Measurements from ENCODE around the gene BPIFB2. TPM values are rescaled to one million over a fixed set of nuclear protein-coding genes. Genes with fewer than 3 reads are reported as not detected.
A peak's percentile ranks its signal among the peaks of the same experiment; 100 is the strongest.

The BPIFB2 gene
- polyA plus RNA-seq, 1 donor from 2014 or later: not detected

DNA sequence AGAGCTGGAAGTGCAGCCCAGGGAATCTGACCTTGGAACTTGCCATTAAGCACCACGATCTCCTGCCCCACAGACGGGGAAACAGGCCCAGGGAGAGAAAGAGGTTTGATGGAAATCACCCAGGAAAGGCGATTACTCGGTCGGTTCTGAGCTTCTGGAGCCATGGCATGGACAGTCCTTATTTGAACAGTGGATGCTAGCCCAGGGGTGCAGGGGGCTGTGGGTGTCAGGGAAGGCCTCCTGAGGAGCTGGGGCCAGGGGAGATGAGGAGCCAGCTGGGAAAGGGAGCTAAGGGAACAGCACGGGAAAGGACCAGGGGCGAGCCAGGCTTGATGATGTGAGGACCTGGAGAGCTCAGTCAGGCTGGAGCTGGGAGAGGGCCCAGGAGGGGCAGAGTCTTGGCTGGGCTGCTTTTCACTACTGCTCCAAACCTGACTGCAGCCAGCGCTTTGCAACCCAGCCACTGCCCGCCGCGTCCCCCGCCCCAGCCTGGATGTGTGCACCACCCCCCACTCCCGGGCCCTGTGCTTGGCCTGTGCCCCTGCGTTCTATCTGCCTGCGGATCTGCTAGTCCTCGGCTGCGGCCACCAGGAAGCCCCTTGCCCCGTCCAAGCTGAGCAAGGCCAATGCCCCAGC, 21.1 kb upstream of the BPIFB2 start:
- Mint-ChIP-seq H3K4me1 (peaks cover 5 to 6% (median 6%) of the 10 kb centered on the region in 3 donors), H3K36me3 (no peaks in the 10 kb centered on the region), H3K9me3 (peaks cover 0 to 3% (median 0%) of the 10 kb centered on the region in 3 donors), H3K27ac (peak overlapping the region in 1 of 3 donors; percentile 65), H3K4me3 (no peak overlapping the region), H3K27me3 (peaks cover 3% of the 10 kb centered on the region)

DNA sequence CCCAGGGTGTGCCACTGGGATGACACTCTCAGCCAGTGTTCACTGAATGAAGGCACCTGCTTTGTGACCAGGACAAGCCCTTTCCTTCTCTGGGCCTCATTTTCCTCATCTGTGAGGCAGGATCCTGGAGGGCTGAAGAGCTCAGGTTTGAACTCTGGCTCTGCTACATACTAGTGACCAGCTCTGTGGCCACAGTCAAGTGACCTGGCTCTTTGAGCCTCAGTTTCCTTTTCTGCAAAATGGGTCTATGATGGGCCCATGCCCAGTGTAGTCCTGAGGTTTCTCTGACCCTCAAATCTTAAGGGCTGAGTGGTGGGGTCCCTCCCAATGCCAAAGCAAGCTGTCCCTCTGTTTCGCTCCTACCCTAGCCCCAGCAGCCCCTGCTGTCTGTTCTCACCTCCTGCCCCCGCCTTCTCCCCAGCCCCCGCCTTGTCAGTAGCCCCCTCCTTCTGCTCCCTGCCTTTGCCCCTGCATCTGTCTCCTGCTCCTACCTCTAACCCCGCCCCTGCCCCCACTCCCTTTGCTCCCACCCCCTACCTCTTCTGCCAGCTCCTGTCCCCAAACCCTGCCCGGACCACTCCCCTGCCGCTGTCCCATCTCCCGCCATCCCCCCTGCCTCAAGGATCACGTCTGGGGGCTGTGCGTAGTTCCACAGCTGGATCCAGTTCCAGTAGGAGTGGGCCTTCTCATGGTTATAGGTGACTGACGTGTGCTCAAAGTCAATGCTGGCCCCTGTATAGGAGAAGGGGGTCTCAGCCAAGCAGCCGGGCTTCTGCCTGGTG, 20.3 kb upstream of the BPIFB2 start:
- Mint-ChIP-seq H3K9me3 (peaks cover 0 to 3% (median 0%) of the 10 kb centered on the region in 3 donors), H3K4me1 (peaks cover 10 to 12% (median 10%) of the 10 kb centered on the region in 3 donors), H3K36me3 (no peaks in the 10 kb centered on the region), H3K27ac (no peak overlapping the region), H3K4me3 (no peak overlapping the region), H3K27me3 (peaks cover 3% of the 10 kb centered on the region)

DNA sequence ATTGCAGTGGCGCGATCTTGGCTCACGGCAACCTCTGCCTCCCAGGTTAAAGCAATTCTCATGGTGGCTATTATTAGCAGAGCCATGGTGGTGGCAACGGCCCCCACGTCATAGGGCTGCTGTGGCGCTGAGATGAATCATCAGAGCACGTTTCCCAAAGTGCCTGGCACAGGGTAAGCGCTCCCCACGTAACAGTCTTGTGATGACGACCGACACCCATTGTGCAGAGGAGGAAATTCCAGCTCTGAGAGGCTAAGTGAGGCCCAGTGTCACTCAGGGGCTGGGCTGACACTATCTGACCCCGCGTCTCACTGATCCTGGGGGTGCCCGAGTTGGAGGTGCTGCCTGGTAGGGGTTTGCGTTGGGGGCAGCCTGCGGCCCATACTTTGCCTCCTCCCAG, 19.5 kb upstream of the BPIFB2 start:
- Mint-ChIP-seq H3K27ac (no peak overlapping the region), H3K4me3 (no peak overlapping the region), H3K36me3 (no peaks in the 10 kb centered on the region), H3K27me3 (peaks cover 4% of the 10 kb centered on the region), H3K9me3 (peaks cover 0 to 3% (median 0%) of the 10 kb centered on the region in 3 donors), H3K4me1 (peaks cover 13 to 18% (median 14%) of the 10 kb centered on the region in 3 donors)

DNA sequence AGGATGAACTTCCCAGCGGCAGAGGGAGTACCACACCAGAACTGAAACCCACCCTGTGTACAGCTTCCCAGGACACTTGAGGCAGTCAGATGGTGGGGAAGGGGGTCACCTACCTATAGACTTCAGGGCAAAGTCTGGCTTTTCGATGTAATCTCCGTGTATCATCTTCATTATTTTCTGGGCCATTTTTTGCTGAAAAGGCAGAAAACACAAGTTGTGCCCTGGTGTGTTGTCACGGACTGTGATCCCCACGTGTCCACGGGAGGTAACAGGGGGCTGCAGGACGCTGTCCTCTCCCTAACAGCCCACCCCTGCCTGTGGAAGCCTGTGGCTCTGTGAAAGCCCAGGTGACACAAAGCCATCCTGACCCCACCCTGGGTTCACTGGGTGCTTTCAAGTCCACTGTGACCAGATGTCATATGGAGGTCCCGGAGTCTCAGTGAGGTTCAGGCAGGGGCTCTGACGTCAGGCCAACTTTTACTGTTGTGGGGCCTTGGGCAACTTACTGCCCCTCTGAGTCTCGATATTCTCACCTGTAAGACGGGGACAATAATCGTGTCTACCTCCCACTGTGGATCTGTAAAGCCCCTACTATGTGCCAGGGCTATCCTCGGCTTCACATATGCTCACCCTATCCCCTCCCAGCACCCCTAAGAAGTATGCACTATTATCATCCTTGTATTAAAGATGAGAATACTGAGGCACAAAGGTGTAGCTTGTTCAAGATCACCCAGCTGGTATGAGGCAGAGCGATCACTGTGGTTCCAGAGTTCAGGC, 17.8 kb upstream of the BPIFB2 start:
- peaks cover 13 to 20% (median 14%) of the 10 kb centered on the region in 3 donors for H3K4me1 Mint-ChIP-seq
- no peaks in the 10 kb centered on the region for H3K36me3 Mint-ChIP-seq
- H3K27ac Mint-ChIP-seq: no peak overlapping the region
- H3K27me3 Mint-ChIP-seq: peaks cover 4% of the 10 kb centered on the region
- peaks cover 0 to 5% (median 1%) of the 10 kb centered on the region in 3 donors for H3K9me3 Mint-ChIP-seq
- H3K4me3 Mint-ChIP-seq: no peak overlapping the region

GRCh38 chr20:32990426-32990825, 17.1 kb upstream of the BPIFB2 start:
- peaks cover 0 to 8% (median 7%) of the 10 kb centered on the region in 3 donors for H3K9me3 Mint-ChIP-seq
- peaks cover 4% of the 10 kb centered on the region for H3K27me3 Mint-ChIP-seq
- H3K36me3 Mint-ChIP-seq: no peaks in the 10 kb centered on the region
- no peak overlapping the region for H3K4me3 Mint-ChIP-seq
- peak overlapping the region in 1 of 3 donors; percentile 35 for H3K27ac Mint-ChIP-seq
- H3K4me1 Mint-ChIP-seq: peaks cover 13 to 20% (median 14%) of the 10 kb centered on the region in 3 donors

- no peaks in the 10 kb centered on the region for H3K36me3 Mint-ChIP-seq
- H3K9me3 Mint-ChIP-seq: peaks cover 0 to 10% (median 9%) of the 10 kb centered on the region in 3 donors
- peaks cover 3% of the 10 kb centered on the region for H3K27me3 Mint-ChIP-seq
- peaks cover 13 to 20% (median 14%) of the 10 kb centered on the region in 3 donors for H3K4me1 Mint-ChIP-seq
- H3K27ac Mint-ChIP-seq: peak overlapping the region in 2 of 3 donors; percentile 17 to 45
- peak overlapping the region in 2 of 4 donors; percentile 35 to 60 for H3K4me3 Mint-ChIP-seq
Measured at GRCh38 chr20:32991383-32991782, 16.1 kb upstream of the BPIFB2 start.

DNA sequence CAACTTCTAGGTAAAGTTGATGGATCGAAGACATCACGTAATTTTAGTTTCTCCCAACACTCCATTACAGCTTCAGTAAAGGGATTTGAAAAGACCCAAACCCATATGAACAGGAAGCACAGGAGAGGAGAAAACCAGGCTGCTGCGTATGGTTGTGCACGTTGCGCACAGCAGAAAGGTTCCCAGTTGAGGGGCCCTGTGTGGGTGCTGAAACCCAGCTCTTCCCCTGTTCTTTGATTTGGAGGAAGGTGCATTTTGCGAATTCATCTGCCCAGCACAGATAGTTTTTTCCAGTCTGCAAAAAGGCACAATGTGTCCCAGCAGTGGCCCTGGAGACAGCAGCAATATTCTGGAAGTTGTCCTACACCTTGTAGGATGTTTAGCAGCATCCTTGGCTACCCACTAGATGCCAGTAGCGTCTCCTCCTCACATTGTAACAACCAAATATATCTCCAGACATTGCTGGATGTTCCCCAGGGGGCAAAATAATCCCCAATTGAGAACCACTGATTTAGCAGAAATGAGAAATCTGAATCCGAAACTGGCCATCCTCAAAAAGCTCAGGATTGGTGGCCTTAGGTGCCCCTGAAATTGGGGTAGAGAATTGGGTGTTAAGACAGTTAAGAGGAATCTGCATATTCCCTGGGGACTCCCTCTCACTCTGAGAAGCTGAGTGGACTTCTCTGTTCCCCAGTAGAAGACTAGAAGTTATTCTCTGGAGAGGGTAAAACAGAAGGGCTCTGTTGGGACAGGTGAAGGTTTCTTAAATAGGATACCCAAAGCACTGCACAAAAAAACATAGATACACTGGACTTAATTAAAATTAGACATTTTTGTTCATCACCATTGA, 15.5 kb upstream of the BPIFB2 start:
- Mint-ChIP-seq H3K27ac (peak overlapping the region in 2 of 3 donors; percentile 17 to 45), H3K36me3 (no peaks in the 10 kb centered on the region), H3K27me3 (peaks cover 3% of the 10 kb centered on the region), H3K9me3 (peaks cover 0 to 10% (median 9%) of the 10 kb centered on the region in 3 donors), H3K4me1 (peaks cover 13 to 25% (median 14%) of the 10 kb centered on the region in 3 donors), H3K4me3 (peak overlapping the region in 2 of 4 donors; percentile 35 to 60)

DNA sequence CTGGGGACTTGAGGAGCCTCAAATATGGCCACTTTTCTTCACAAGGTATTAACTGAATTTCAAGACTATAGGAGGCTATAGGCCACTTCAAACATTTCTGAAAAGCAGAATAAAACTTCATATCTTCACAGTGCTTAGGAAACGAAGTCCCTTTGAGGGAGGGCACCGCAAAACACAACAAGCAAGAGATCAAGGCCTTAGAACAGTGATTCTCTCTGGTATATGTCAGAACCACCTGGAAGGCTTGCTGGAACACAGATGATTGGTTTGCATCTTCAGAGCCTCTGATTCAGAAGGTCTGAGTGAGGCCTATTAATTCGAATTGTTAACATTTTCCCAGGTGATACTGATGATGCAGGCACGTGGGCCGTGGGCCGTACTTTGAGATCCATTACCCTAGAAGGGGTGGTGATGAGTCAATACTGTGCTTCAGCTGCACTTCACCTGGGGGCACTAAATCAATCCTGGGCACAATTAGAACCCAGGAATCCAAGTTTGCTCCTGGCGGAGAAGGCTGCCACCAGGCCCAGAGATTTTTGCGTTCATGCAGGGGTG, 13.9 kb upstream of the BPIFB2 start:
- peaks cover 0 to 10% (median 9%) of the 10 kb centered on the region in 3 donors for H3K9me3 Mint-ChIP-seq
- peaks cover 3% of the 10 kb centered on the region for H3K27me3 Mint-ChIP-seq
- peaks cover 3% of the 10 kb centered on the region for H3K36me3 Mint-ChIP-seq
- no peak overlapping the region for H3K4me3 Mint-ChIP-seq
- peaks cover 13 to 33% (median 20%) of the 10 kb centered on the region in 3 donors for H3K4me1 Mint-ChIP-seq
- no peak overlapping the region for H3K27ac Mint-ChIP-seq

- Mint-ChIP-seq H3K36me3 (peaks cover 3% of the 10 kb centered on the region), H3K27ac (no peak overlapping the region), H3K4me3 (no peak overlapping the region), H3K4me1 (peaks cover 16 to 40% (median 25%) of the 10 kb centered on the region in 3 donors), H3K9me3 (peaks cover 0 to 10% (median 9%) of the 10 kb centered on the region in 3 donors), H3K27me3 (peaks cover 3% of the 10 kb centered on the region)
Measured at GRCh38 chr20:32995802-32996201, 11.7 kb upstream of the BPIFB2 start.

GRCh38 chr20:32997431-32997830, 10.1 kb upstream of the BPIFB2 start:
- H3K36me3 Mint-ChIP-seq: peaks cover 8% of the 10 kb centered on the region
- peaks cover 1% of the 10 kb centered on the region for H3K27me3 Mint-ChIP-seq
- H3K27ac Mint-ChIP-seq: no peak overlapping the region
- H3K4me1 Mint-ChIP-seq: peaks cover 4 to 25% (median 13%) of the 10 kb centered on the region in 3 donors
- H3K4me3 Mint-ChIP-seq: no peak overlapping the region
- H3K9me3 Mint-ChIP-seq: peaks cover 0 to 10% (median 9%) of the 10 kb centered on the region in 3 donors

GRCh38 chr20:32999603-33000250, 7.8 kb upstream of the BPIFB2 start:
- Mint-ChIP-seq H3K27ac (peak overlapping the region in 1 of 3 donors; percentile 60), H3K27me3 (no peaks in the 10 kb centered on the region), H3K36me3 (peaks cover 8% of the 10 kb centered on the region), H3K4me1 (peaks cover 3 to 20% (median 11%) of the 10 kb centered on the region in 3 donors), H3K4me3 (peak overlapping the region in 1 of 4 donors; percentile 20), H3K9me3 (peaks cover 0 to 9% (median 7%) of the 10 kb centered on the region in 3 donors)

- Mint-ChIP-seq H3K27ac (peak overlapping the region in 1 of 3 donors; percentile 67), H3K4me1 (peaks cover 3 to 20% (median 11%) of the 10 kb centered on the region in 3 donors), H3K9me3 (peaks cover 0 to 3% (median 0%) of the 10 kb centered on the region in 3 donors), H3K4me3 (no peak overlapping the region), H3K27me3 (no peaks in the 10 kb centered on the region), H3K36me3 (peaks cover 8% of the 10 kb centered on the region)
Measured at GRCh38 chr20:33000802-33001466, 6.6 kb upstream of the BPIFB2 start.
